HUES6 (cell line): Measurements from ENCODE around the gene PDHA2.
"Not testable (repeated sequence)": the region's sequence is repeated elsewhere in the genome, so short reads cannot be mapped to it uniquely, and the experiment has no call there.

Experiments
- H3K27ac ChIP-seq: 2 replicates; pipeline ENCODE4 v1.7.0; 2013; ENCODE audit warnings: low read depth, mild to moderate bottlenecking, low read length, inconsistent platforms
- H3K27me3 ChIP-seq: 2 replicates; pipeline ENCODE4 v1.6.1; 2013; ENCODE audit warnings: low read length; ENCODE audit not compliant: control insufficient read depth, insufficient read depth
- H3K36me3 ChIP-seq: 2 replicates; pipeline ENCODE4 v1.6.1; 2013; ENCODE audit warnings: low read length; ENCODE audit not compliant: control insufficient read depth, insufficient read depth
- H3K4me1 ChIP-seq: 2 replicates; pipeline ENCODE4 v1.6.1; 2013; ENCODE audit warnings: low read length; ENCODE audit not compliant: control insufficient read depth, insufficient read depth
- H3K4me3 ChIP-seq: 2 replicates; pipeline ENCODE4 v1.5.1; 2013; ENCODE audit warnings: low read depth, low read length
- H3K9ac ChIP-seq: one replicate; pipeline ENCODE4 v1.6.1; 2013; ENCODE audit warnings: mild to moderate bottlenecking, low read length
- H3K9me3 ChIP-seq: 2 replicates; pipeline ENCODE4 v1.6.1; 2013; ENCODE audit warnings: low read depth, low read length; ENCODE audit not compliant: control insufficient read depth, insufficient read depth

The PDHA2 gene

GRCh38 chr4:95850161-95850560 is 10.3 kb downstream of the PDHA2 start:
- Histone ChIP-seq H3K36me3 (no peaks in the 10 kb centered on the region), H3K9ac (no peak overlapping the region), H3K4me1 (no peaks in the 10 kb centered on the region), H3K27ac (no peak overlapping the region), H3K9me3 (no peaks in the 10 kb centered on the region), H3K27me3 (no peaks in the 10 kb centered on the region), H3K4me3 (no peak overlapping the region)

GRCh38 chr4:95857761-95858160 is 17.9 kb downstream of the PDHA2 start:
- no peak overlapping the region for H3K27ac ChIP-seq
- no peaks in the 10 kb centered on the region for H3K4me1 ChIP-seq
- H3K9ac ChIP-seq: no peak overlapping the region
- no peaks in the 10 kb centered on the region for H3K9me3 ChIP-seq
- H3K4me3 ChIP-seq: no peak overlapping the region
- no peaks in the 10 kb centered on the region for H3K27me3 ChIP-seq
- no peaks in the 10 kb centered on the region for H3K36me3 ChIP-seq

- Histone ChIP-seq H3K27ac (no peak overlapping the region), H3K4me3 (no peak overlapping the region), H3K27me3 (no peaks in the 10 kb centered on the region)
Observed at GRCh38 chr4:95867919-95868318, 28.0 kb downstream of the PDHA2 start.

GRCh38 chr4:95869414-95869813 is 29.5 kb downstream of the PDHA2 start:
- not testable (repeated sequence) for H3K27ac ChIP-seq, H3K36me3 ChIP-seq, H3K9ac ChIP-seq, H3K27me3 ChIP-seq, H3K4me3 ChIP-seq, H3K4me1 ChIP-seq
- H3K9me3 ChIP-seq: peaks cover 24% of the 10 kb centered on the region

More at GRCh38 chr4:95867919-95868318, 28.0 kb downstream of the PDHA2 start:
- no peaks in the 10 kb centered on the region for H3K36me3 ChIP-seq
- peaks cover 24% of the 10 kb centered on the region for H3K9me3 ChIP-seq
- no peak overlapping the region for H3K9ac ChIP-seq
- H3K4me1 ChIP-seq: no peaks in the 10 kb centered on the region

GRCh38 chr4:95869961-95870500 is 30.1 kb downstream of the PDHA2 start:
- no peak overlapping the region for H3K9ac ChIP-seq
- H3K27ac ChIP-seq: no peak overlapping the region
- H3K36me3 ChIP-seq: no peaks in the 10 kb centered on the region
- no peaks in the 10 kb centered on the region for H3K27me3 ChIP-seq
- peaks cover 24% of the 10 kb centered on the region for H3K9me3 ChIP-seq
- no peaks in the 10 kb centered on the region for H3K4me1 ChIP-seq
- no peak overlapping the region for H3K4me3 ChIP-seq

- Histone ChIP-seq H3K9me3 (no peaks in the 10 kb centered on the region; the same call in 1 of the 2 replicates), H3K4me3 (no peak overlapping the region), H3K27me3 (no peaks in the 10 kb centered on the region), H3K4me1 (no peaks in the 10 kb centered on the region), H3K27ac (no peak overlapping the region), H3K36me3 (no peaks in the 10 kb centered on the region), H3K9ac (no peak overlapping the region)
Observed at GRCh38 chr4:95877636-95878035, 37.7 kb downstream of the PDHA2 start.

- no peak overlapping the region for H3K4me3 ChIP-seq
- H3K9ac ChIP-seq: no peak overlapping the region
- no peak overlapping the region for H3K27ac ChIP-seq
- no peaks in the 10 kb centered on the region; the same call in 1 of the 2 replicates for H3K9me3 ChIP-seq
- H3K27me3 ChIP-seq: no peaks in the 10 kb centered on the region
- no peaks in the 10 kb centered on the region for H3K36me3 ChIP-seq
- no peaks in the 10 kb centered on the region for H3K4me1 ChIP-seq
Observed at GRCh38 chr4:95887551-95887950, 47.7 kb downstream of the PDHA2 start.

GRCh38 chr4:95889662-95890061 is 49.8 kb downstream of the PDHA2 start:
- Histone ChIP-seq H3K9ac (no peak overlapping the region), H3K27me3 (no peaks in the 10 kb centered on the region), H3K4me1 (no peaks in the 10 kb centered on the region), H3K36me3 (no peaks in the 10 kb centered on the region), H3K9me3 (no peaks in the 10 kb centered on the region), H3K27ac (no peak overlapping the region), H3K4me3 (no peak overlapping the region)
